H1 (cell line): Measurements from ENCODE around the gene FAM43B. TPM values are rescaled to one million over a fixed set of nuclear protein-coding genes. Genes with fewer than 3 reads are reported as not detected.

ENCODE experiments used
- CTCF ChIA-PET: fragments of 300-600 bp; sonication (Branson Sonifier 250); formaldehyde crosslinking; loops from one replicate; lab custom pipeline; 2021; ENCODE audit not compliant: partially characterized antibody; lab: Charles Lee
- POLR2A ChIA-PET: fragments of 300-600 bp; sonication (Branson Sonifier 250); formaldehyde crosslinking; loops from one replicate; lab custom pipeline; 2021; ENCODE audit warnings: inconsistent platforms; ENCODE audit not compliant: partially characterized antibody; lab: Charles Lee
- DNase-seq, 2 experiments: peaks; one replicate each; pipeline versions ENCODE4 v3.0.0 to v3.0.0-alpha.2; 2010 to 2022; ENCODE audit warnings: low spot score in 2 of 2, low read depth in 1 of 2, mixed read lengths in 1 of 2
- FAIRE-seq: peaks from 2 replicates; lab custom pipeline; 2011; peaks lifted over from hg19 to GRCh38; lab: Jason Lieb, UNC
- H2AFZ ChIP-seq: 2 replicates; pipeline ENCODE4 v1.8.1; 2012; ENCODE audit warnings: low read length, inconsistent platforms
- H2AK5ac ChIP-seq: 2 replicates; pipeline ENCODE4 v1.6.1; 2013; ENCODE audit warnings: low read depth, low read length
- H2BK120ac ChIP-seq: replicated peaks from 2 replicates; pipeline ENCODE3; 2013; ENCODE audit warnings: low read depth, low read length, inconsistent platforms
- H2BK12ac ChIP-seq: 2 replicates; pipeline ENCODE4 v1.6.1; 2013; ENCODE audit warnings: low read depth, low read length
- H2BK15ac ChIP-seq: 2 replicates; pipeline ENCODE4 v1.6.1; 2013; ENCODE audit warnings: low read length
- H2BK20ac ChIP-seq: 2 replicates; pipeline ENCODE4 v1.6.1; 2013; ENCODE audit warnings: low read length
- H2BK5ac ChIP-seq: 2 replicates; pipeline ENCODE4 v1.6.1; 2013; ENCODE audit warnings: low read depth, low read length
- H3K14ac ChIP-seq: 2 replicates; pipeline ENCODE4 v1.6.1; 2013; ENCODE audit warnings: inconsistent platforms; ENCODE audit not compliant: insufficient read length
- H3K18ac ChIP-seq: 2 replicates; pipeline ENCODE4 v1.6.1; 2013; ENCODE audit warnings: low read length; ENCODE audit errors: extremely low read depth
- H3K23ac ChIP-seq: 2 replicates; pipeline ENCODE4 v1.6.1; 2013; ENCODE audit warnings: inconsistent platforms; ENCODE audit not compliant: insufficient read length
- H3K23me2 ChIP-seq: 2 replicates; pipeline ENCODE4 v1.6.1; 2013; ENCODE audit warnings: low read depth, low read length
- H3K27ac ChIP-seq: 2 replicates; pipeline ENCODE4 v1.6.1; 2011; ENCODE audit warnings: low read depth, low read length, inconsistent platforms
- H3K27me3 ChIP-seq, 4 experiments: replicated peaks in 1 of 4; 1 replicate in 1 of 4; 2 replicates in 3 of 4; pipeline versions ENCODE4 v1.6.1 to v1.8.1; 2011 to 2013; ENCODE audit warnings: low read length in 3 of 4, mild to moderate bottlenecking in 3 of 4, inconsistent platforms in 2 of 4, mixed read lengths in 2 of 4, moderate library complexity in 1 of 4; ENCODE audit not compliant: control insufficient read depth in 3 of 4, insufficient read depth in 3 of 4; ENCODE audit errors: extremely low read depth in 1 of 4
- H3K36me3 ChIP-seq, 4 experiments: 2 replicates each; pipeline versions ENCODE4 v1.6.1 to v1.8.1; 2011 to 2013; ENCODE audit warnings: mild to moderate bottlenecking in 4 of 4, low read length in 3 of 4, moderate library complexity in 2 of 4, control low read depth in 1 of 4, inconsistent platforms in 1 of 4; ENCODE audit not compliant: insufficient read depth in 4 of 4, control insufficient read depth in 2 of 4
- H3K4ac ChIP-seq: replicated peaks from 2 replicates; pipeline ENCODE3; 2013; ENCODE audit warnings: low read length, low read depth, mixed read lengths, inconsistent platforms; ENCODE audit not compliant: insufficient read length
- H3K4me1 ChIP-seq, 4 experiments: replicated peaks in 1 of 4; 1 replicate in 1 of 4; 2 replicates in 3 of 4; pipeline versions ENCODE4 v1.6.1 to v1.8.1; 2011 to 2013; ENCODE audit warnings: low read length in 3 of 4, inconsistent platforms in 2 of 4, mixed read lengths in 1 of 4; ENCODE audit not compliant: insufficient read depth in 4 of 4, control insufficient read depth in 3 of 4
- H3K4me2 ChIP-seq, 2 experiments: 2 replicates each; pipeline versions ENCODE4 v1.6.1 to v1.8.1; 2011 to 2013; ENCODE audit warnings: low read depth in 2 of 2, low read length in 2 of 2, control low read depth in 1 of 2, inconsistent platforms in 1 of 2, mild to moderate bottlenecking in 1 of 2; ENCODE audit not compliant: insufficient read depth in 1 of 2
- H3K4me3 ChIP-seq, 4 experiments: fragments of 200-600, 300-600 bp in 1 of 4; sonication (generic), shearing (Covaris generic), sonication (Bioruptor Twin) in 1 of 4; 2 replicates each; pipeline versions ENCODE4 v1.5.1 to v1.8.1; 2011 to 2016; ENCODE audit warnings: low read length in 4 of 4, low read depth in 3 of 4, control low read depth in 2 of 4, inconsistent platforms in 2 of 4, mild to moderate bottlenecking in 2 of 4, mixed read lengths in 1 of 4, moderate library complexity in 1 of 4; ENCODE audit not compliant: insufficient read depth in 2 of 4; ENCODE audit errors: extremely low read depth in 1 of 4
- H3K56ac ChIP-seq: replicated peaks from 2 replicates; pipeline ENCODE3; 2013; ENCODE audit warnings: low read depth, mild to moderate bottlenecking, mixed read lengths, low read length, inconsistent platforms; ENCODE audit not compliant: insufficient read length
- H3K79me1 ChIP-seq: 2 replicates; pipeline ENCODE4 v1.6.1; 2013; ENCODE audit warnings: low read depth, low read length, control low read depth
- H3K79me2 ChIP-seq, 2 experiments: 2 replicates each; pipeline versions ENCODE4 v1.6.1 to v1.8.1; 2012 to 2013; ENCODE audit warnings: low read length in 2 of 2, mild to moderate bottlenecking in 2 of 2, inconsistent platforms in 1 of 2; ENCODE audit not compliant: insufficient read depth in 2 of 2, control insufficient read depth in 1 of 2
- H3K9ac ChIP-seq, 4 experiments: replicated peaks in 1 of 4; 1 replicate in 1 of 4; 2 replicates in 3 of 4; pipeline versions ENCODE4 v1.6.1 to v1.8.1; 2011 to 2013; ENCODE audit warnings: low read depth in 3 of 4, low read length in 3 of 4, control low read depth in 2 of 4, mild to moderate bottlenecking in 2 of 4, moderate library complexity in 2 of 4, inconsistent platforms in 1 of 4; ENCODE audit errors: extremely low read depth in 1 of 4
- H3K9me3 ChIP-seq, 2 experiments: 2 replicates each; pipeline versions ENCODE4 v1.6.1 to v1.8.1; 2012 to 2013; ENCODE audit warnings: mild to moderate bottlenecking in 2 of 2, moderate library complexity in 2 of 2, control low read depth in 1 of 2, inconsistent platforms in 1 of 2, low read depth in 1 of 2, low read length in 1 of 2, mixed read lengths in 1 of 2; ENCODE audit not compliant: insufficient read depth in 2 of 2
- H4K20me1 ChIP-seq, 2 experiments: replicated peaks in 1 of 2; 2 replicates each; pipeline versions ENCODE3 to v1.8.1; 2011 to 2013; ENCODE audit warnings: inconsistent platforms in 2 of 2, low read length in 2 of 2, mild to moderate bottlenecking in 1 of 2; ENCODE audit not compliant: insufficient read depth in 2 of 2, control insufficient read depth in 1 of 2
- H4K5ac ChIP-seq: 2 replicates; pipeline ENCODE4 v1.6.1; 2013; ENCODE audit warnings: low read length, low read depth, mixed read lengths, inconsistent platforms; ENCODE audit not compliant: insufficient read length
- H4K8ac ChIP-seq: 2 replicates; pipeline ENCODE4 v1.8.0; 2013; ENCODE audit warnings: mild to moderate bottlenecking, moderate library complexity, low read length, inconsistent platforms; ENCODE audit not compliant: insufficient read depth; ENCODE audit errors: extremely low read depth
- H4K91ac ChIP-seq: replicated peaks from 2 replicates; pipeline ENCODE3; 2013; ENCODE audit warnings: low read length, mixed read lengths, inconsistent platforms; ENCODE audit not compliant: insufficient read length
- CREB1 ChIP-seq: IDR thresholded peaks from 2 replicates; pipeline ENCODE4 v1.6.1; 2012; ENCODE audit warnings: inconsistent platforms
- EGR1 ChIP-seq: IDR thresholded peaks from 2 replicates; pipeline ENCODE4 v1.6.1; 2011; ENCODE audit warnings: low read depth, low read length, borderline replicate concordance
- EZH2 ChIP-seq: fragments of 200-600 bp; sonication (generic); IDR thresholded peaks from 2 replicates; pipeline ENCODE4 v1.7.1; 2012; ENCODE audit warnings: low read depth, mild to moderate bottlenecking, moderate library complexity, low read length, inconsistent platforms; ENCODE audit not compliant: severe bottlenecking
- HDAC6 ChIP-seq: IDR thresholded peaks from one replicate; pipeline ENCODE4 v1.7.1; 2012; ENCODE audit warnings: low read depth, mild to moderate bottlenecking, inconsistent platforms, low read length, moderate library complexity
- KDM5A ChIP-seq: fragments of 200-600 bp; IDR thresholded peaks from 2 replicates; pipeline ENCODE4 v1.7.1; 2012; ENCODE audit warnings: mild to moderate bottlenecking, low read length, inconsistent platforms, mixed read lengths
- RXRA ChIP-seq: IDR thresholded peaks from 2 replicates; pipeline ENCODE4 v1.6.1; 2011; ENCODE audit warnings: low read depth, mild to moderate bottlenecking, low read length, moderate library complexity; ENCODE audit not compliant: insufficient read depth
- SIX5 ChIP-seq: IDR thresholded peaks from 2 replicates; pipeline ENCODE4 v1.6.1; 2011; ENCODE audit warnings: mild to moderate bottlenecking, low read depth, low read length
- SRF ChIP-seq: IDR thresholded peaks from 2 replicates; pipeline ENCODE4 v1.6.1; 2011; ENCODE audit warnings: mild to moderate bottlenecking, low read depth, low read length, moderate library complexity
- USF2 ChIP-seq: IDR thresholded peaks from 2 replicates; pipeline ENCODE4 v1.6.1; 2011; ENCODE audit warnings: low read length, improper control_type of control experiment
- ZNF274 ChIP-seq: IDR thresholded peaks from 2 replicates; pipeline ENCODE4 v1.7.0; 2012; ENCODE audit warnings: low read length, borderline replicate concordance; ENCODE audit errors: extremely low read depth
- WGBS, 2 experiments: shearing (Covaris generic) in 1 of 2; methylation state at CpG; one replicate each; pipeline versions ENCODE4 v1.1.6 to v1.1.7; 2013 to 2015; ENCODE audit warnings: low lambda C conversion rate in 2 of 2, mixed read lengths in 2 of 2, inconsistent platforms in 1 of 2, low coverage in 1 of 2, missing lambda C conversion rate in 1 of 2; ENCODE audit not compliant: insufficient replicate concordance in 2 of 2, insufficient coverage in 1 of 2, insufficient read length in 1 of 2; ENCODE audit errors: extremely low coverage in 1 of 2, missing lambda C conversion rate in 1 of 2; 5-methylcytosine and 5-hydroxymethylcytosine counted together
- polyA plus RNA-seq, 7 experiments: library from polyadenylated mRNA; depleted of rRNA in 3 of 7; stranded (reverse) in 5 of 7; unstranded in 2 of 7; fragments of >200 nt in 5 of 7; fragments of 200-250 nt in 2 of 7; gene quantifications; 1 replicate in 5 of 7; 2 replicates in 1 of 7; 4 replicates in 1 of 7; pipeline versions ENCODE4 v1.2.1 to v1.2.3, GENCODE V29; 2011 to 2013; ENCODE audit warnings: missing spikeins in 2 of 7, mixed read lengths in 2 of 7
- total RNA-seq: library from RNA; stranded (reverse); fragmentation: NEBNext Ultra II Directional; extraction: Animal tissue kit (Norgen Biotek cat#: 25700); gene quantifications from 2 replicates; pipeline ENCODE4 v1.2.1, GENCODE V29; 2021
- TF ChIP-seq, protein P1 (sequence below), 3 experiments: IDR thresholded peaks; 1 replicate in 2 of 3; 2 replicates in 1 of 3; pipeline versions ENCODE4 v1.5.1 to v1.6.1; 2011; ENCODE audit warnings: low read length in 3 of 3, mild to moderate bottlenecking in 3 of 3, inconsistent platforms in 2 of 3, low read depth in 1 of 3, moderate library complexity in 1 of 3; ENCODE audit not compliant: insufficient read depth in 1 of 3; ENCODE audit errors: control extremely low read depth in 1 of 3

Gene FAM43B
- total and polyA plus RNA-seq, 2 of the 8 experiments (the other 6 are each of a cell fraction or from before 2014, with no cell fraction given) = 0.88 to 2.2 TPM

GRCh38 chr1:20578062-20578461, 25.7 kb downstream of the FAM43B start:
- H3K14ac ChIP-seq = no peak overlapping the region
- no peak overlapping the region for H2AK5ac ChIP-seq
- no peak overlapping the region for H3K9ac ChIP-seq
- no peaks in the 10 kb centered on the region for H3K9me3 ChIP-seq
- H3K36me3 ChIP-seq = no peaks in the 10 kb centered on the region
- no peak overlapping the region for H2BK12ac ChIP-seq
- no peak overlapping the region for H3K4me3 ChIP-seq
- no peak overlapping the region for H4K91ac ChIP-seq
- FAIRE-seq = no peak
- no peak overlapping the region for H2BK5ac ChIP-seq
- H3K27ac ChIP-seq = no peak overlapping the region
- no peak overlapping the region for H3K4me2 ChIP-seq
- no peaks in the 10 kb centered on the region for H3K79me2 ChIP-seq
- H4K8ac ChIP-seq = no peak overlapping the region
- H3K23ac ChIP-seq = no peak overlapping the region
- no peak overlapping the region for H3K18ac ChIP-seq
- no peak overlapping the region for H4K5ac ChIP-seq
- peaks cover 0 to 2% (median 0%) of the 10 kb centered on the region in 4 experiments; a peak in 2 of 7 replicates for H3K4me1 ChIP-seq
- CTCF ChIA-PET = interaction anchor here (0.6 to 7.5 kb wide), 3 partner anchors 55 to 617 kb away, joined by 3 to 47 read pairs (median 3); partner anchors contain the start of gene PINK1
- H3K79me1 ChIP-seq = no peaks in the 10 kb centered on the region
- no peak overlapping the region for H3K4ac ChIP-seq
- H3K23me2 ChIP-seq = no peaks in the 10 kb centered on the region
- no peaks in the 10 kb centered on the region for H4K20me1 ChIP-seq
- no peak overlapping the region for H2BK120ac ChIP-seq
- peaks cover 0 to 6% (median 0%) of the 10 kb centered on the region in 4 experiments; a peak in 1 of 7 replicates for H3K27me3 ChIP-seq
- POLR2A ChIA-PET = no interaction called here
- WGBS, 2 experiments = 97% methylated on average over 3 of the region's 3 CpGs; no CpG with 5 or more reads in 1 of the 2 experiments
- H3K56ac ChIP-seq = no peak overlapping the region
- no peak for DNase-seq
- H2AFZ ChIP-seq = no peak overlapping the region
- no peak overlapping the region for H2BK20ac ChIP-seq
- no peak overlapping the region for H2BK15ac ChIP-seq
- no peak for TF ChIP-seq RXRA
- no peak for TF ChIP-seq CREB1
- no peak for TF ChIP-seq EGR1
- TF ChIP-seq SIX5 = no peak
- TF ChIP-seq, protein P1, sequence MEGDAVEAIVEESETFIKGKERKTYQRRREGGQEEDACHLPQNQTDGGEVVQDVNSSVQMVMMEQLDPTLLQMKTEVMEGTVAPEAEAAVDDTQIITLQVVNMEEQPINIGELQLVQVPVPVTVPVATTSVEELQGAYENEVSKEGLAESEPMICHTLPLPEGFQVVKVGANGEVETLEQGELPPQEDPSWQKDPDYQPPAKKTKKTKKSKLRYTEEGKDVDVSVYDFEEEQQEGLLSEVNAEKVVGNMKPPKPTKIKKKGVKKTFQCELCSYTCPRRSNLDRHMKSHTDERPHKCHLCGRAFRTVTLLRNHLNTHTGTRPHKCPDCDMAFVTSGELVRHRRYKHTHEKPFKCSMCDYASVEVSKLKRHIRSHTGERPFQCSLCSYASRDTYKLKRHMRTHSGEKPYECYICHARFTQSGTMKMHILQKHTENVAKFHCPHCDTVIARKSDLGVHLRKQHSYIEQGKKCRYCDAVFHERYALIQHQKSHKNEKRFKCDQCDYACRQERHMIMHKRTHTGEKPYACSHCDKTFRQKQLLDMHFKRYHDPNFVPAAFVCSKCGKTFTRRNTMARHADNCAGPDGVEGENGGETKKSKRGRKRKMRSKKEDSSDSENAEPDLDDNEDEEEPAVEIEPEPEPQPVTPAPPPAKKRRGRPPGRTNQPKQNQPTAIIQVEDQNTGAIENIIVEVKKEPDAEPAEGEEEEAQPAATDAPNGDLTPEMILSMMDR (IDR thresholded peaks at IDR 0.05; ENCODE audit: control extremely low read depth in 1 of 3, insufficient read depth in 1 of 3, low read depth in 1 of 3, low read length in 3 of 3) = no peak
- TF ChIP-seq USF2 = no peak
- TF ChIP-seq SRF = no peak
- TF ChIP-seq ZNF274 = no peak
- no peak for TF ChIP-seq EZH2
- no peak for TF ChIP-seq HDAC6
- TF ChIP-seq KDM5A = no peak
